Hepatocyte (in vitro differentiated cells): Measurements from ENCODE around the gene GUCY2D. TPM values are rescaled to one million over a fixed set of nuclear protein-coding genes. Genes with fewer than 3 reads are reported as not detected.

Experiments used
- DNase-seq: peaks from one replicate; pipeline ENCODE4 v3.0.0-alpha.2; 2016; ENCODE audit warnings: low spot score
- H2AFZ ChIP-seq: fragments of 200-600 bp; sonication (generic); 2 replicates; pipeline ENCODE4 v1.6.0; 2016; ENCODE audit warnings: antibody characterized with exemption, mild to moderate bottlenecking
- H3K27ac ChIP-seq: fragments of 200-600 bp; sonication (generic); 2 replicates; pipeline ENCODE4 v1.5.1; 2016; ENCODE audit warnings: mild to moderate bottlenecking
- H3K27me3 ChIP-seq: fragments of 200-600 bp; sonication (generic); 2 replicates; pipeline ENCODE4 v1.6.1; 2016
- H3K36me3 ChIP-seq: fragments of 200-600 bp; sonication (generic); replicated peaks from 2 replicates; pipeline ENCODE4 v1.5.1; 2016; ENCODE audit warnings: low read depth; ENCODE audit not compliant: insufficient read depth
- H3K4me1 ChIP-seq: fragments of 200-600 bp; sonication (generic); 2 replicates; pipeline ENCODE4 v1.5.1; 2016; ENCODE audit warnings: mild to moderate bottlenecking, moderate library complexity; ENCODE audit not compliant: insufficient read depth
- H3K4me2 ChIP-seq: fragments of 200-600 bp; sonication (generic); 2 replicates; pipeline ENCODE4 v1.6.0; 2016
- H3K4me3 ChIP-seq: fragments of 200-600 bp; sonication (generic); 2 replicates; pipeline ENCODE4 v1.5.1; 2016; ENCODE audit warnings: mild to moderate bottlenecking
- H3K79me2 ChIP-seq: fragments of 200-600 bp; sonication (generic); 2 replicates; pipeline ENCODE4 v1.6.0; 2017; ENCODE audit warnings: mild to moderate bottlenecking
- H3K9me2 ChIP-seq: fragments of 200-600 bp; sonication (generic); replicated peaks from 2 replicates; pipeline ENCODE4 v1.6.0; 2017; ENCODE audit warnings: mild to moderate bottlenecking; ENCODE audit not compliant: insufficient read depth
- H3K9me3 ChIP-seq: fragments of 200-600 bp; sonication (generic); 2 replicates; pipeline ENCODE4 v1.5.1; 2016; ENCODE audit warnings: low read depth, mild to moderate bottlenecking
- H4K20me1 ChIP-seq: fragments of 200-600 bp; sonication (generic); 2 replicates; pipeline ENCODE4 v1.6.0; 2016; ENCODE audit warnings: mild to moderate bottlenecking; ENCODE audit not compliant: insufficient read depth, poor library complexity, severe bottlenecking
- EZH2 ChIP-seq: fragments of 200-600 bp; sonication (generic); IDR thresholded peaks from 2 replicates; pipeline ENCODE4 v1.6.1; 2016; ENCODE audit warnings: antibody characterized with exemption, mild to moderate bottlenecking, borderline replicate concordance
- EZH2phosphoT487 ChIP-seq: fragments of 200-600 bp; sonication (generic); IDR thresholded peaks from one replicate; pipeline ENCODE4 v1.6.1; 2018; ENCODE audit warnings: antibody characterized with exemption, mild to moderate bottlenecking, low read depth, moderate library complexity; ENCODE audit not compliant: unreplicated experiment, severe bottlenecking
- WGBS: methylation state at CpG from one replicate; pipeline ENCODE4 v1.1.6; 2016; ENCODE audit warnings: low lambda C conversion rate; ENCODE audit errors: missing lambda C conversion rate; 5-methylcytosine and 5-hydroxymethylcytosine counted together
- polyA plus RNA-seq: library from polyadenylated mRNA; unstranded; fragments of >200 nt; fragmentation: Nextera tagmentation; extraction: Ambion mirVana; gene quantifications from 2 replicates; pipeline ENCODE4 v1.2.1, GENCODE V29; 2016
- total RNA-seq: library from RNA; depleted of rRNA; stranded (reverse); fragments of >200 nt; gene quantifications from 2 replicates; pipeline ENCODE4 v1.2.3, GENCODE V29; 2014
- TF ChIP-seq, protein P1 (sequence below): fragments of 200-600 bp; sonication (generic); IDR thresholded peaks from 2 replicates; pipeline ENCODE4 v1.5.1; 2016; ENCODE audit warnings: antibody characterized with exemption, mild to moderate bottlenecking; ENCODE audit not compliant: poor library complexity

The GUCY2D gene
- total and polyA plus RNA-seq, 2 experiments from 2014 or later: 1.6 TPM; not detected in 1

DNA sequence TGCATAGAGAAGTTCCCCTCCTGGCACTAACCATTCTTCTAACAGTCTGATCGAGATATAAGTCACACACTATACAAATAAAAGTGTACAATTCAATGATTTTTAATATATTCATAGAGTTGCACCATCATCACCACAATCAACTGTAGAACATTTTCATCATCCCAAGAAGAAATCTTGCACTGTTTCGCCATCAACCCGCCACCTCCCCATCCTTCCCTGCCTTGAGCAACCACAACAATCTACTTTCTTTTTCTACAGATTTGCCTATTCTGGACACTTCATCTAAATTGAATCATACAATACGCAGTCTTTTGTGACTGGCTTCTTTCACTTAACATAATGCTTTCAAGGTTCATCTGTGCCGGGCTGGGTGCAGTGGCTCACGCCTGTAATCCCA, 33.0 kb upstream of the GUCY2D start:
- no peak overlapping the region for H2AFZ ChIP-seq
- H3K4me3 ChIP-seq: no peak overlapping the region
- no peaks in the 10 kb centered on the region for H3K36me3 ChIP-seq
- no peak for TF ChIP-seq EZH2phosphoT487
- TF ChIP-seq, protein P1, sequence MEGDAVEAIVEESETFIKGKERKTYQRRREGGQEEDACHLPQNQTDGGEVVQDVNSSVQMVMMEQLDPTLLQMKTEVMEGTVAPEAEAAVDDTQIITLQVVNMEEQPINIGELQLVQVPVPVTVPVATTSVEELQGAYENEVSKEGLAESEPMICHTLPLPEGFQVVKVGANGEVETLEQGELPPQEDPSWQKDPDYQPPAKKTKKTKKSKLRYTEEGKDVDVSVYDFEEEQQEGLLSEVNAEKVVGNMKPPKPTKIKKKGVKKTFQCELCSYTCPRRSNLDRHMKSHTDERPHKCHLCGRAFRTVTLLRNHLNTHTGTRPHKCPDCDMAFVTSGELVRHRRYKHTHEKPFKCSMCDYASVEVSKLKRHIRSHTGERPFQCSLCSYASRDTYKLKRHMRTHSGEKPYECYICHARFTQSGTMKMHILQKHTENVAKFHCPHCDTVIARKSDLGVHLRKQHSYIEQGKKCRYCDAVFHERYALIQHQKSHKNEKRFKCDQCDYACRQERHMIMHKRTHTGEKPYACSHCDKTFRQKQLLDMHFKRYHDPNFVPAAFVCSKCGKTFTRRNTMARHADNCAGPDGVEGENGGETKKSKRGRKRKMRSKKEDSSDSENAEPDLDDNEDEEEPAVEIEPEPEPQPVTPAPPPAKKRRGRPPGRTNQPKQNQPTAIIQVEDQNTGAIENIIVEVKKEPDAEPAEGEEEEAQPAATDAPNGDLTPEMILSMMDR: no peak
- TF ChIP-seq EZH2: no peak
- no peaks in the 10 kb centered on the region for H3K9me2 ChIP-seq
- 96% methylated on average over 6 of the region's 6 CpGs for WGBS
- H3K27me3 ChIP-seq: no peaks in the 10 kb centered on the region
- no peaks in the 10 kb centered on the region for H3K4me1 ChIP-seq
- no peak for DNase-seq
- peaks cover 4% of the 10 kb centered on the region for H3K9me3 ChIP-seq
- no peaks in the 10 kb centered on the region for H3K79me2 ChIP-seq
- H4K20me1 ChIP-seq: no peaks in the 10 kb centered on the region
- H3K4me2 ChIP-seq: no peak overlapping the region
- no peak overlapping the region for H3K27ac ChIP-seq

DNA sequence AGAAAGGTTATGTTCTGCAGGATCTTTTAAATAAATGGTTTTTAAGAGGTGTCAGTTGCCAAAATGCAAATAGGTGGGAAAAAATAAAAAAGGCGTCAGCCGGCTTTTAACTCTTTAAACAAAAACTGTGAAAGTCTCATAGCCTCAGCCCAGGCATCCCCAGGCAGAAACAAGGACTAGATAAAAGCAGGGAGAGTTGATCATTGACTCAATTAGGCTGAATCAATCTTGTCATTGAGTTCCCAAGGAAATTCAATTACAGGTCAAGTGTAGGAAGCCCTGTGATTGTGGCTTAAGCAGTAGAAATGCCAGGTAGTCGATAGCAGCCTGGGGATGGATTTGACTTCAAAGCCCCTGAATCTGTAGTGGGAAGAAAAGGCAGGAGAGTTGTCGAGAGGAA, 30.8 kb upstream of the GUCY2D start:
- H3K4me3 ChIP-seq: no peak overlapping the region
- no peaks in the 10 kb centered on the region for H3K4me1 ChIP-seq
- no peaks in the 10 kb centered on the region for H3K36me3 ChIP-seq
- no peak overlapping the region for H2AFZ ChIP-seq
- no peaks in the 10 kb centered on the region for H3K9me2 ChIP-seq
- no peak for DNase-seq
- no peaks in the 10 kb centered on the region for H4K20me1 ChIP-seq
- 66% methylated on average over 4 of the region's 4 CpGs for WGBS
- H3K27ac ChIP-seq: no peak overlapping the region
- TF ChIP-seq EZH2phosphoT487 (no peak), EZH2 (no peak)
- TF ChIP-seq, protein P1: no peak
- H3K9me3 ChIP-seq: peaks cover 7% of the 10 kb centered on the region
- H3K27me3 ChIP-seq: no peaks in the 10 kb centered on the region
- no peak overlapping the region for H3K4me2 ChIP-seq
- no peaks in the 10 kb centered on the region for H3K79me2 ChIP-seq

DNA sequence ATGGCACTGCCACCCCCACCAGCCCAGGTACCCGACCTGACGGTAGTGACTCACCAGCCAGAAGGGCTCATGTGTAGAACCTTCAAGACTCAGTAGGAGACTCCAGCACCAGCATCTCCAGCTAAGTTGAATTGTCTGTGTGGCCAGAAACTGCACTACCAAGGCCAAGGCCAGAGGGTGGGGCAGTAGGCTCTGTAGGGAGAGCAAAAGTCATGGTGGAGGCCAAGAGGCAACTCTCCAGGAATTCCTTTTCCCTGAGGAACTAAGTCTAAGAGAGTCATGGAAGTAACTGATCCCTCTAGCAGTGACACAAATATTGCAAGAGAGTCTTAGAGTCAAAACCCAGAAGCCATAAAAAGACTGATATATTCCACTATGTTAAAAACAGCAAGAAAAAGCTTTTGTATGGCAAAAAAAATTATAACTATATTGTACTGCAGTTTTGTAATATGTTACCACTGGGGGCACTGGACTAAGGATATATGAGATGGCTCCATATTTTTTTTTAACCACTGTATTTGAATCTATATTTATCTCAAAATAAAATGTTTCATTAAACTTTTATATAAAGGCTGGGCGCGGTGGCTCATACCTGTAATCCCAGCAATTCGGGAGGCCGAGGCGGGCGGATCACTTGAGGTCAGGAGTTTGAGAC, 30.2 kb upstream of the GUCY2D start:
- no peak for DNase-seq
- TF ChIP-seq EZH2phosphoT487: no peak
- TF ChIP-seq, protein P1: peak; percentile 28
- Histone ChIP-seq H3K9me3 (peaks cover 7% of the 10 kb centered on the region), H3K4me3 (no peak overlapping the region), H3K9me2 (no peaks in the 10 kb centered on the region), H3K4me1 (no peaks in the 10 kb centered on the region), H2AFZ (no peak overlapping the region), H3K4me2 (no peak overlapping the region), H3K36me3 (no peaks in the 10 kb centered on the region), H4K20me1 (no peaks in the 10 kb centered on the region), H3K79me2 (no peaks in the 10 kb centered on the region), H3K27ac (no peak overlapping the region), H3K27me3 (no peaks in the 10 kb centered on the region)
- 96% methylated on average over 8 of the region's 8 CpGs for WGBS
